Calu3 (cell line): ENCODE data around the gene THSD7B. TPM values are rescaled to one million over a fixed set of nuclear protein-coding genes. Genes with fewer than 3 reads are reported as not detected.

Experiments
- BruUV-seq: library from RNA; stranded (reverse); fragments of 400-500 nt; replicated peaks from 2 replicates; lab custom pipeline; 2021; lab: Mats Ljungman, UMichigan
- CTCF ChIA-PET: fragments of 300-600 bp; sonication (Branson Sonifier 250); formaldehyde crosslinking; loops from one replicate; lab custom pipeline; 2022; ENCODE audit warnings: antibody characterized with exemption; lab: Charles Lee
- DNase-seq: peaks from one replicate; pipeline ENCODE4 v3.0.0; 2022
- H3K27ac Mint-ChIP-seq: one replicate; pipeline ENCODE4 v1.8.0; 2022; ENCODE audit warnings: mixed read lengths; ENCODE audit not compliant: unreplicated experiment
- H3K27me3 Mint-ChIP-seq: one replicate; pipeline ENCODE4 v1.8.0; 2022; ENCODE audit warnings: mixed read lengths; ENCODE audit not compliant: unreplicated experiment
- H3K36me3 Mint-ChIP-seq: one replicate; pipeline ENCODE4 v1.8.0; 2022; ENCODE audit warnings: mild to moderate bottlenecking, moderate library complexity, mixed read lengths; ENCODE audit not compliant: insufficient read depth, unreplicated experiment
- H3K4me1 Mint-ChIP-seq: one replicate; pipeline ENCODE4 v1.8.0; 2022; ENCODE audit warnings: mild to moderate bottlenecking, low read depth, mixed read lengths; ENCODE audit not compliant: unreplicated experiment
- H3K4me3 Mint-ChIP-seq: one replicate; pipeline ENCODE4 v1.8.0; 2022; ENCODE audit warnings: mild to moderate bottlenecking, low read depth, moderate library complexity, mixed read lengths; ENCODE audit not compliant: unreplicated experiment
- H3K9me3 Mint-ChIP-seq: one replicate; pipeline ENCODE4 v1.8.0; 2022; ENCODE audit warnings: low read depth, mixed read lengths; ENCODE audit not compliant: unreplicated experiment
- CTCF ChIP-seq: fragments of 200-600 bp; IDR thresholded peaks from one replicate; pipeline ENCODE4 v1.8.0; 2022; ENCODE audit warnings: antibody characterized with exemption; ENCODE audit not compliant: unreplicated experiment
- intact Hi-C: fragments of 100-400 bp; cut with micrococcal nuclease; formaldehyde crosslinking; loops from one replicate; pipeline ENCODE4 v1.10.0; 2022; ENCODE audit not compliant: unreplicated experiment
- total RNA-seq: library from RNA; stranded (reverse); gene quantifications from 2 replicates; pipeline ENCODE4 v1.2.3, GENCODE V29; 2022

The THSD7B gene
- total RNA-seq, 1 experiment from 2014 or later: not detected

- H3K27ac Mint-ChIP-seq: no peak overlapping the region
- CTCF ChIA-PET: interaction anchor here (0.6 kb wide), 1 partner anchor 688 kb away, joined by 4 read pairs; no protein-coding TSS in a partner anchor
- no peaks in the 10 kb centered on the region for H3K27me3 Mint-ChIP-seq
- no peak for TF ChIP-seq CTCF
- H3K4me1 Mint-ChIP-seq: no peaks in the 10 kb centered on the region
- BruUV-seq: no TSS peak
- no peaks in the 10 kb centered on the region for H3K36me3 Mint-ChIP-seq
- H3K4me3 Mint-ChIP-seq: no peak overlapping the region
- intact Hi-C loops: no loop called here
- DNase-seq: no peak
- peaks cover 16% of the 10 kb centered on the region for H3K9me3 Mint-ChIP-seq
Observed at GRCh38 chr2:136986605-136987221, 221.4 kb downstream of the THSD7B start.

DNA sequence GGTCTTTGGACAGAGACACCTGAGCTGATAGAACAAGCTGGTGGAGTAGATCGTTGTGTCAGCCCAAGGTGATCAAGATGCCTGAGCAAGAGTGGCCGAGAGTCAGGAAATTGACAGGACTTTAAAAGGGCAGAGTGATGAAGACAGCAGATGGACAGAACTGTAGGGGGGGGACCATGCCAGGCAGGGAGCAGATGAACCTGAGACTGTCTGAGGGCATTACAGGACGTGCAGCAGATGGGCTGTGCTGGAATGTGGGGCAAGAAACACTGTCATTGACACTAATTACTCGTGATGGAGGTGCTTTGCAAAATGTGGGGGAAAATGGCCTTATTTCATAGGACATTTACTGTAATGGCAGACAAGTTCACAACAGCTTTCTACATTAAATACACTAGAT, 225.0 kb downstream of the THSD7B start:
- intact Hi-C loops: no loop called here
- no peaks in the 10 kb centered on the region for H3K4me1 Mint-ChIP-seq
- CTCF ChIA-PET: no interaction called here
- BruUV-seq: no TSS peak
- TF ChIP-seq CTCF: no peak
- no peaks in the 10 kb centered on the region for H3K27me3 Mint-ChIP-seq
- no peak overlapping the region for H3K4me3 Mint-ChIP-seq
- DNase-seq: no peak
- H3K27ac Mint-ChIP-seq: no peak overlapping the region
- H3K36me3 Mint-ChIP-seq: no peaks in the 10 kb centered on the region
- peaks cover 13% of the 10 kb centered on the region for H3K9me3 Mint-ChIP-seq

DNA sequence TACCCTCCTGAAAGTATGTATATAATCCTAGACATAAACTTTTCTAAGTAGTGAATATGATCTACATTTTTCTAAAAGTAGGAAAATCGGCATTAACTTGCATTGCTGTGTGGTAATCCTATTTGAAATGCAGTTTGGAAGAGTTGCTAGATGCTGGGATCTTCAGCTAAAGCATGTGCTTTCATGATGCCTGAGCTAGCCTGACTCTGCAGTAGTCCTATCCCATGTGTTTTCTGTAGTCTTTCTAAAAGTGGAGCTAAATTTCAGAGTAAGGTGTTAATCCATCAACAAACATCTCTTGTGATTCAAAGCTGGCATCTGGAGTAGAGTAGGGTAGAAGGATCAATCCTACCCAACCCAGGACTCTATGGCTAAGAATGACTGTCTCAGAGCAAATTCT, 229.4 kb downstream of the THSD7B start:
- CTCF ChIA-PET: no interaction called here
- no peak for DNase-seq
- BruUV-seq: no TSS peak
- no peak for TF ChIP-seq CTCF
- Mint-ChIP-seq H3K27ac (no peak overlapping the region), H3K36me3 (no peaks in the 10 kb centered on the region), H3K27me3 (no peaks in the 10 kb centered on the region), H3K9me3 (peaks cover 6% of the 10 kb centered on the region), H3K4me3 (no peak overlapping the region), H3K4me1 (no peaks in the 10 kb centered on the region)
- intact Hi-C loops: no loop called here

GRCh38 chr2:136997557-136997956, 232.2 kb downstream of the THSD7B start:
- peaks cover 2% of the 10 kb centered on the region for H3K9me3 Mint-ChIP-seq
- CTCF ChIA-PET: no interaction called here
- no peak overlapping the region for H3K27ac Mint-ChIP-seq
- no peak for DNase-seq
- no peaks in the 10 kb centered on the region for H3K27me3 Mint-ChIP-seq
- H3K4me3 Mint-ChIP-seq: no peak overlapping the region
- no peaks in the 10 kb centered on the region for H3K36me3 Mint-ChIP-seq
- BruUV-seq: no TSS peak
- no peak for TF ChIP-seq CTCF
- intact Hi-C loops: no loop called here
- no peaks in the 10 kb centered on the region for H3K4me1 Mint-ChIP-seq
